GM10266 (cell line): ENCODE data around the gene CD82.

Experiments
- DNase-seq: peaks from one replicate; pipeline ENCODE4 v3.0.0; 2012; ENCODE audit errors: extremely low spot score
- CTCF ChIP-seq: IDR thresholded peaks from 2 replicates; pipeline ENCODE4 v1.5.1; 2012; ENCODE audit warnings: mild to moderate bottlenecking, low read depth; ENCODE audit not compliant: control insufficient read depth, insufficient read depth; ENCODE audit errors: missing control alignments

Gene CD82

GRCh38 chr11:44570411-44571155, 5.1 kb downstream of the CD82 start:
- TF ChIP-seq CTCF: no peak
- DNase-seq: no peak

GRCh38 chr11:44571871-44572270, 6.4 kb downstream of the CD82 start:
- TF ChIP-seq CTCF: no peak
- DNase-seq: no peak

- DNase-seq: no peak
- TF ChIP-seq CTCF: no peak
Observed at GRCh38 chr11:44572436-44572835, 7.0 kb downstream of the CD82 start.

GRCh38 chr11:44572884-44573283, 7.4 kb downstream of the CD82 start:
- no peak for DNase-seq
- no peak for TF ChIP-seq CTCF

GRCh38 chr11:44573333-44573732, 7.9 kb downstream of the CD82 start:
- no peak for DNase-seq
- no peak for TF ChIP-seq CTCF

GRCh38 chr11:44574610-44575287, 9.3 kb downstream of the CD82 start:
- no peak for TF ChIP-seq CTCF
- no peak for DNase-seq

- TF ChIP-seq CTCF: no peak
Observed at GRCh38 chr11:44575288-44575672, 9.8 kb downstream of the CD82 start.

More at GRCh38 chr11:44575288-44575672, 9.8 kb downstream of the CD82 start:
- no peak for DNase-seq
